Lower leg skin (tissue), 4 donors: ENCODE results near the gene ABAT. TPM values are rescaled to one million over a fixed set of nuclear protein-coding genes. Genes with fewer than 3 reads are reported as not detected.

Source experiments
- DNase-seq, 2 donors: peaks; one replicate each; pipeline ENCODE4 v3.0.0-alpha.2; 2019; ENCODE audit warnings: low spot score in 2 of 2
- H3K4me3 ChIP-seq: fragments of 200-600 bp; sonication (generic); 2 replicates; pipeline ENCODE4 v1.5.1; 2017; ENCODE audit warnings: mild to moderate bottlenecking, low read depth; ENCODE audit not compliant: poor library complexity, severe bottlenecking
- POLR2A ChIP-seq, 2 donors: fragments of 450-650 bp; IDR thresholded peaks; one replicate each; pipeline ENCODE4 v1.6.1; 2016 to 2017; ENCODE audit warnings: antibody characterized with exemption in 2 of 2, mild to moderate bottlenecking in 1 of 2, moderate library complexity in 1 of 2
- WGBS, 2 donors: methylation state at CpG; one replicate each; pipeline ENCODE4 v1.1.5; 2018; 5-methylcytosine and 5-hydroxymethylcytosine counted together
- intact Hi-C: fragments of 100-400 bp; cut with DNase I; formaldehyde crosslinking; loops from one replicate; pipeline ENCODE4 v1.15.0; 2023; ENCODE audit warnings: low total_unique reads
- total RNA-seq, 4 donors: library from RNA; depleted of rRNA; stranded (reverse); fragments of >200 nt; gene quantifications; one replicate each; pipeline ENCODE4 v1.1.0, GENCODE V29; 2016
- TF ChIP-seq, protein P1 (sequence below), 3 donors: fragments of 450-650 bp; IDR thresholded peaks; one replicate each; pipeline ENCODE4 v1.5.1; 2016; ENCODE audit warnings: antibody characterized with exemption in 3 of 3, mild to moderate bottlenecking in 3 of 3, moderate library complexity in 2 of 3

The ABAT gene
- total RNA-seq, 4 donors from 2014 or later = 1.5 to 5.1 (median 2.6) TPM

DNA sequence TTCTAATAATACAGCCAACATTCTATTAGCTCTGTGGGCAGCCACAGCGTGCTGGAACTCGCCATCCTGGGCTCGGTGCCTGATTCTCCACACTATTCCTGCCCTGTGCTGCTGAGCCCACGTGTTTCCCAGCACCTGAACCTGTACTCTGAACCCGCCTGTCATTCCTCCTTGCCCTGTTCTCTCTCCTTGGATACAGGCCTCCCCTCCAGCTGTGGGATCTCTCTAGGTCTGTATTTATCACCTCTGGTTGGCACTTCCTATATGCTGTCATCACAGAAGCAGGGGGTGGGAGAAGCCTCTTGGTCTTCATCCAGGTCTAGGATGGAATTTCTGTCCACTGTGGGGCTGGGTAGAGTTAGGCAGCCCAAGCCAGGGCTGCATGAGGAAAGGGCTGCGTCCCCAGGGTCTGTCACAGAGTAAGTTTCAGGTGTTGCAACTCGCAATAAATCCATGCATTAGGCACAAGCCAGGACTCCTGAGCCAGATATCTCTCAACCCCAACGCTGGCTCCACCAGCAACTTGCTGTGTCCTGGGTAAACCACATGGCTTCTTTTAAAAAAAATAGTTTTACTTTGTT is 56.0 kb downstream of the ABAT start:
- intact Hi-C loops = no loop called here
- TF ChIP-seq POLR2A (IDR thresholded peaks at IDR 0.05) = no peak
- TF ChIP-seq, protein P1, sequence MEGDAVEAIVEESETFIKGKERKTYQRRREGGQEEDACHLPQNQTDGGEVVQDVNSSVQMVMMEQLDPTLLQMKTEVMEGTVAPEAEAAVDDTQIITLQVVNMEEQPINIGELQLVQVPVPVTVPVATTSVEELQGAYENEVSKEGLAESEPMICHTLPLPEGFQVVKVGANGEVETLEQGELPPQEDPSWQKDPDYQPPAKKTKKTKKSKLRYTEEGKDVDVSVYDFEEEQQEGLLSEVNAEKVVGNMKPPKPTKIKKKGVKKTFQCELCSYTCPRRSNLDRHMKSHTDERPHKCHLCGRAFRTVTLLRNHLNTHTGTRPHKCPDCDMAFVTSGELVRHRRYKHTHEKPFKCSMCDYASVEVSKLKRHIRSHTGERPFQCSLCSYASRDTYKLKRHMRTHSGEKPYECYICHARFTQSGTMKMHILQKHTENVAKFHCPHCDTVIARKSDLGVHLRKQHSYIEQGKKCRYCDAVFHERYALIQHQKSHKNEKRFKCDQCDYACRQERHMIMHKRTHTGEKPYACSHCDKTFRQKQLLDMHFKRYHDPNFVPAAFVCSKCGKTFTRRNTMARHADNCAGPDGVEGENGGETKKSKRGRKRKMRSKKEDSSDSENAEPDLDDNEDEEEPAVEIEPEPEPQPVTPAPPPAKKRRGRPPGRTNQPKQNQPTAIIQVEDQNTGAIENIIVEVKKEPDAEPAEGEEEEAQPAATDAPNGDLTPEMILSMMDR (IDR thresholded peaks at IDR 0.05) = no peak
- WGBS, 2 donors = 48 to 61% methylated on average over 8 of the region's 8 CpGs
- DNase-seq = peak in 1 of 2 donors; percentile 54
- H3K4me3 ChIP-seq = no peak overlapping the region

DNA sequence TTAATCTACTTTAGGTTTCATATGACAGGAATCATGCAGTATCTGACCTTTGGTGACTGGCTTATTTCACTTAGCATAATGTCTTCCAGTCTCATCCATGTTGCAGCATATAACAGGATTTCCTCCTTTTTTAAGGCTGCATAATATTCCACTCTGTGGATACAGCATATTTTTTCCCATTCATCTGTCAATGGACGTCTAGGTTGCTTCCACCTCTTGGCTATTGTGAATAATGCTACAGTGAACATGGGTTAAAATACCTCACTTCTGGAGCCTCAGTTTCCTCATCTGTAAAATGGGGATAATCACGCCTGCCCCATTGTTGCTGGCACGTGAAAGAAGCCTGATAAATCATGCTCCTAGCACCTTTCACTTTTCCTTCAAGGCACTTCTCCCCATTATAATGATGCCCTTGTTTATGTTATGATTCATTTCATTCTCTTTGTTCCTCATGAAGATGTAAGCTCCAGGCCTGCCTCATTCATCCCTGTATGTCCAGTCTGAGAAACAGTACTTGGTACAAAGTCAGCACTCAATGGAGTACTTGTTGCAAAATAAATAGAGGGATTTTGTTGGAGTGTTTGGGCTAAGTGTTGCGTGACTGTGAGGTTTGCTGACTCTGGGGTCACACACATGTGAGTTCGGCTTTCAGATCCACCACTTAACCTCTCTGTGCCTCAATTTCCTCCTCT is 59.6 kb downstream of the ABAT start:
- no peak overlapping the region for H3K4me3 ChIP-seq
- no peak for DNase-seq
- intact Hi-C loops = no loop called here
- TF ChIP-seq, protein P1 (IDR thresholded peaks at IDR 0.05) = no peak
- no peak for TF ChIP-seq POLR2A (IDR thresholded peaks at IDR 0.05)
- WGBS, 2 donors = 94 to 95% methylated on average over 5 of the region's 5 CpGs

DNA sequence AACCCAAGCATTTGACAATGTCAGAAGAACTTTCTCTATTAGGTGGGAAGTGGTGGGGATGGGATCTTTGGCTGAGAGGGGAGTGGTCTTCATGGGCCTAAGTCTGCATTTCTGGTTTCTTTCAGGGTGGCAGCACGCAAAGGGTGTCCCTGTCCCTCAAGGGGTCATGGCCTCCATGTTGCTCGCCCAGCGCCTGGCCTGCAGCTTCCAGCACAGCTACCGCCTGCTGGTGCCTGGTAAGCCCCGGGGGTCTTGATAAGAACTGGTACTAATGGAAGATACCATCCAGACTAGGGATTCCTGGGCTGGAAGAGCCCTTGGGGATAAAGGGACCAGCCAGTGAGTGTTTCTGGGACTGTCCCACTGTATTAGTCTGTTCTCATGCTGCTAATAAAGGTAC is 61.2 kb downstream of the ABAT start:
- TF ChIP-seq, protein P1 (IDR thresholded peaks at IDR 0.05) = no peak
- TF ChIP-seq POLR2A (IDR thresholded peaks at IDR 0.05) = no peak
- intact Hi-C loops = no loop called here
- no peak overlapping the region for H3K4me3 ChIP-seq
- 93 to 98% methylated on average over 5 of the region's 5 CpGs for WGBS, 2 donors
- DNase-seq = no peak

DNA sequence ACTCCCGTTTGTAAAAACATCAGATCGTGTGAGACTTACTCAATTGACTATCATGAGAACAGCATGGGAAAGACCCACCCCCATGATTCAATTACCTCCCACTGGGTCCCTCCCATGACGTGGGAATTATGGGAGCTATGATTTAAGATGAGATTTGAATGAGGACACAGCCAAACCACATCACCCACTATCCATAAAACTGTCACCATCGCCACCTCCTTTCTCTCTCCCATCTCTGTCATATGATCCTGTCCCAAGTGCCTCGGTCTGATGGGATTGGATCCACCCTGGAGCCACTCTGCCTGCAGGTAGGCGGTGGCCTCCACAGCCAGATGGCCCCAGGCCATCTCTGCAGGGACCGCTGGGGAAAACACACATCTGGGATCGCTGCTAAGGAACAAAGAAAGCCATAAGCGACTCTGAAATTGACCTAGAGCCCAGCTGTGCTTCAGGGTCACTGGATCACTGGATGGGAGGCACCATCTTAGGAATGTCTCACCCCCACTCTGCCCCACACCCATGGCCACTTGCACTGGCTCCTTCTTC is 61.8 kb downstream of the ABAT start:
- DNase-seq = no peak
- TF ChIP-seq, protein P1 (IDR thresholded peaks at IDR 0.05) = no peak
- TF ChIP-seq POLR2A (IDR thresholded peaks at IDR 0.05) = no peak
- no peak overlapping the region for H3K4me3 ChIP-seq
- WGBS, 2 donors = 65 to 72% methylated on average over 9 of the region's 9 CpGs
- intact Hi-C loops = no loop called here

DNA sequence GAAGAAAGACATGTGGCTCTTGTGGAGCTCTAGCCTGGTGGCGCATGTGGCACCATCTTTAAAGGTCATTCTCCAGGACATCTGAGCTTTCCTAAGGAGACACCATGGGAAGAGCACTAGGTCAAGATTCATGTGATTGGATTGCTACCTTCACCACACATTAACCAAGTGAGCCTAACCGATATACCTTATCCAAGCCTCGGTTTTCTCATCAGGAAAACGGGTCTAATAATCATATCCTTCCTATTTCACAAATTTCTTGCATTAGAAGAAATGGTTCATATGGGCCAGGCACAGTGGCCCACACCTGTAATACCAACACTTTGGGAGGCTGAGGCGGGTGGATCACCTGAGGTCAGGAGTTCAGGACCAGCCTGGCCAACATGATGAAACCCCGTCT is 64.7 kb downstream of the ABAT start:
- TF ChIP-seq, protein P1 (IDR thresholded peaks at IDR 0.05) = no peak
- no peak for TF ChIP-seq POLR2A (IDR thresholded peaks at IDR 0.05)

More for the DNA sequence above, 64.7 kb downstream of the ABAT start:
- intact Hi-C loops = no loop called here
- H3K4me3 ChIP-seq = no peak overlapping the region
- WGBS, 2 donors = 78 to 80% methylated on average over 6 of the region's 6 CpGs
- no peak for DNase-seq
